Measurements from ENCODE around the gene MYPOP. TPM values are rescaled to one million over a fixed set of nuclear protein-coding genes. Genes with fewer than 3 reads are reported as not detected.
A peak's percentile ranks its signal among the peaks of the same experiment; 100 is the strongest.

Gene MYPOP
- total and polyA plus RNA-seq, 9 of the 15 experiments (the other 6 are each of a cell fraction or from before 2014, with no cell fraction given), result 0.32 to 7.6 (median 1.6) TPM

- TF ChIP-seq MITF (IDR thresholded peaks at IDR 0.05), result 0 out of 2 replicates have a peak, but pooled peaks have one; percentile 17
- no peak for TF ChIP-seq ARID3A (IDR thresholded peaks at IDR 0.05; ENCODE audit: borderline replicate concordance, low read depth, low read length)
- TF ChIP-seq HSF4 (CRISPR knock-in tag; IDR thresholded peaks at IDR 0.05; ENCODE audit: borderline replicate concordance), result no peak
- TF ChIP-seq CBFA2T3 (IDR thresholded peaks at IDR 0.05), result no peak
- TF ChIP-seq OTX1 (CRISPR knock-in tag; IDR thresholded peaks at IDR 0.05), result no peak
- TF ChIP-seq SNAPC5 (CRISPR knock-in tag; IDR thresholded peaks at IDR 0.05), result no peak
- no peak for TF ChIP-seq HNRNPLL (IDR thresholded peaks at IDR 0.05; ENCODE audit: low read depth, low read length, poor library complexity, severe bottlenecking)
- no peak for TF ChIP-seq SP2 (IDR thresholded peaks at IDR 0.05; ENCODE audit: extremely low read depth, low read depth, low read length, poor library complexity, severe bottlenecking)
- TF ChIP-seq ZNF75A (CRISPR knock-in tag; IDR thresholded peaks at IDR 0.05), result no peak
- no peak for TF ChIP-seq NR3C1 (CRISPR knock-in tag; IDR thresholded peaks at IDR 0.05)
- no peak for TF ChIP-seq STAG1 (CRISPR knock-in tag; IDR thresholded peaks at IDR 0.05; ENCODE audit: borderline replicate concordance)
- TF ChIP-seq CREB3L1 (IDR thresholded peaks at IDR 0.05; ENCODE audit: borderline replicate concordance, low read depth), result 0 out of 2 replicates have a peak, but pooled peaks have one; percentile 32
- TF ChIP-seq ETV1 (tag; conservative IDR thresholded peaks at IDR 0.05; ENCODE audit: low read depth), result peak; percentile 71; the same call in 1 of the 2 replicates
- TF ChIP-seq ZNF512 (tag; IDR thresholded peaks at IDR 0.05), result peak; percentile 65
- TF ChIP-seq NELFE (IDR thresholded peaks at IDR 0.05; ENCODE audit: insufficient read depth, insufficient read length), result no peak
- TF ChIP-seq ZKSCAN1 (IDR thresholded peaks at IDR 0.05; ENCODE audit: low read depth, low read length), result 0 out of 2 replicates have a peak, but pooled peaks have one; percentile 1
- no peak for TF ChIP-seq KDM4B (IDR thresholded peaks at IDR 0.05; ENCODE audit: borderline replicate concordance in 2 of 2, low read depth in 1 of 2)
- no peak for TF ChIP-seq MYNN (IDR thresholded peaks at IDR 0.05)
- TF ChIP-seq MYNN (CRISPR knock-in tag; IDR thresholded peaks at IDR 0.05), result no peak
- 0 out of 2 replicates have a peak, but pooled peaks have one; percentile 2 for TF ChIP-seq SUPT5H (IDR thresholded peaks at IDR 0.05)
- TF ChIP-seq SMARCE1 (IDR thresholded peaks at IDR 0.05), result 0 out of 2 replicates have a peak, but pooled peaks have one; percentile 42
- TF ChIP-seq PCBP1 (IDR thresholded peaks at IDR 0.05; ENCODE audit: low read depth, low read length, poor library complexity, severe bottlenecking), result no peak
- no peak for TF ChIP-seq NBN (IDR thresholded peaks at IDR 0.05; ENCODE audit: low read depth)
- TF ChIP-seq TEAD1 (CRISPR knock-in tag; IDR thresholded peaks at IDR 0.05), result no peak
Measured at GRCh38 chr19:45863335-45863839, 39.0 kb downstream of the MYPOP start (continued).
